ENCODE measurements around the gene SYNC. TPM values are rescaled to one million over a fixed set of nuclear protein-coding genes. Genes with fewer than 3 reads are reported as not detected.

SYNC gene
- total and polyA plus RNA-seq, 2 of the 8 experiments (the other 6 are each of a cell fraction or from before 2014, with no cell fraction given) = 0.06 to 0.17 TPM

DNA sequence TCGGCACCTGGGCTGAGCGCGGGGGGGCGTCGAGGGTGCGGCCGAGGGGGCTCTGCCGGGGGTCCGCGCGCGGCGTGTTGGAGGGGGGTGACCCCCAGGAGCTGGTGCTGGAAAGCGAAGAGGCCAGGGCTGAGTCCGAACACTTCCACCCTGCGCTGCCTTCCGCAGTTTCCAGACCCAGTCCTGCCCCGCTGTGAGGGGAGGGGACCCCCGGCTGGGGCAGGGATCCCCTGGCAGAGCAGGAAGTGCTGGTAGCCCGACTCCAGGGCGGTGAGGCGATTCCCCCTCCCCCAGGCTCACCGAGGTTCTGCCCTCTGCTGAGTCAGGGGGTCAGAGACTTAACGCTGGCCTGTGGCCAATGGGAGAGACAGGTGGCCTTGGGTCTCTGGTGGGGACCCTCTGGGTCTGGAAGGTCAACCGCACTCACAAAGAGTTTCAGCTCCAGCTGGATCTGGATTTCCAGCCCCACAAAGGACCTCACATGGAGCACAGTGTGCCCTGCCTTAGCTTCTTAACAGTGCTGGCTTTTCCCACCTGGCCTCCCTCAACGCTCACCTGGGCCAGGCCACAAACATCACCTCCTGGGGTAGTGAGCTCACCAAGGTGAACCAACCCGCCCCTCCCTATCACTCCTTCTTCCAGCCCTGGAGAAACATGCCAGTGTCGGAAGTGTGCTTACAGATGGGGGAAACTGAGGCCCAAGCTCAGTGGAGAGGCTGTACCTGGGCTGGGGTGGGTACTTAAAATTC, 39.8 kb upstream of the SYNC start (continued):
- TF ChIP-seq CHD7 (IDR thresholded peaks at IDR 0.05; ENCODE audit: insufficient replicate concordance, low read length) (no peak), SP2 (IDR thresholded peaks at IDR 0.05; ENCODE audit: low read length) (no peak), CBX5 (IDR thresholded peaks at IDR 0.05; ENCODE audit: low read depth, low read length) (no peak), SIX5 (IDR thresholded peaks at IDR 0.05; ENCODE audit: low read depth, low read length) (no peak), RBBP5 (IDR thresholded peaks at IDR 0.05; ENCODE audit: borderline replicate concordance, low read depth, low read length) (peak; percentile 55; the same call in 1 of the 2 replicates), KDM1A (IDR thresholded peaks at IDR 0.05; ENCODE audit: borderline replicate concordance, low read length) (no peak), EZH2 (IDR thresholded peaks at IDR 0.05; ENCODE audit: low read depth, low read length, severe bottlenecking) (no peak), NRF1 (IDR thresholded peaks at IDR 0.05; ENCODE audit: low read depth, low read length) (no peak), USF2 (IDR thresholded peaks at IDR 0.05; ENCODE audit: low read length) (no peak)
